CD4-positive, alpha-beta T cell treated with Interleukin-17A for 4 hours (primary cell): ENCODE results near the gene DUSP21.
"Not testable (repeated sequence)": the region's sequence is repeated elsewhere in the genome, so short reads cannot be mapped to it uniquely, and the experiment has no call there.

Experiments
- DNase-seq: peaks from one replicate; pipeline ENCODE4 v3.0.0-alpha.2; 2020; ENCODE audit warnings: mixed read lengths

DUSP21 gene

DNA sequence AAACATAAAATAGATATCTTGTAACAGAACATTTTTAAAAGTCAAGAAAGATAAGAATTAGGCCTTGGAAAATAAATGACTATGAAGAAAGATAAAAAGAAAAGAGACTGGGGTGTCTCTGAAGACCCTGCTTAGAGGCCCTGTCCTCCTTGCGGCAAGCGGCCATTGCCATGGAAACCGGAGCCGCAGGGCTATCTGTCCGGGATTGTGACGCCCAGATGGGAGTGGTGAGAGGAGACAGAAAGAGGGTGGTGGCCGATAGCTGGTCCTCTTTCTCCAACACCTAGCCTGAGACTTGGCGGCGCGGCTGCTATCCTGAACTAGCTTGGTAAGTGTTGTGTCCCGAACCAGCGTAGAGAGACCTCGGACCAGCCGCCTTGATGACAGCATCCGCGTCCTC lies at the start of gene DUSP21:
Gene DUSP21 (plus strand): TSS at position 269 of the 400 bp plus-strand sequence. CDS start 112 bp downstream, at position 381.
- no peak for DNase-seq

DNA sequence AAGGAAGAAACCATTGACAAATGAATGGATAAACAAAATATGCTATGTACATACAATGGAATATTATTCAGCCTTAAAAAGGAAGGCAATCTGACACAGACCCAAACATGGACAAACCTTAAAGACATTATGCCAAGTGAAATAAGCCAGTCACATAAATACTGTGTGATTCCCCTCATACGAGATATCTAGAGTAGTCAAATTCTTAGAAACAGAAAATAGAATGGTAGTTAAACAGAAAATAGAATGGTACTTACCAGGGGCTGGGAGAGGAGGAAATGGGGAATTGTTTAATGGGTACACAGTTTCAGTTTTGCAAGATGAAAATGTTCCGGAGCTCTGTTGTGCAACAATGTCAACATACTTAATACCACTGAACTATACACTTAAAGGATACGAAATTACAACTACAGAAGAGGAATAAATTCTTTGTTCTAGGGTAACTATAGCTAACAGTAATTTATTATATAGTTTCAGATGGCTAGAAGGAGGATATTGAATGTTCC lies 47.8 kb upstream of the DUSP21 start:
- no peak for DNase-seq

DNA sequence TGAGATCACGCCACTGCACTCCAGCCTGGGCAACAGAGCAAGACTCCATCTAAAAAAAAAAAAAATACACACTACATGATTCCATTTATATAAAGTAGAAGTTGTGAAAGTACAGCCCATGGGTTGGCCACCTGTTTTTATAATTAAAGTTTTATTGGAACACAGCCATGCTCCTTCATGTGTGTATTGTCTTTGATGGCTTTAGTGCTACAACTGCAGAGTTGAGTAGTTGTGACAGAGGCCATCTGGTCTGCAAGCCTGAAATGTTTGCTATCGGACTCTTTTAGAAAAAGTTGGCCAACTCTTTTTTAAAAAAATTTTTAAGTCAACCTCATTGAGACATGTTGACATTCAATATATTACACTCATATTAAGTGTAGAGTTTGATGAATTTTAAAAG lies 41.2 kb upstream of the DUSP21 start:
- no peak for DNase-seq

DNA sequence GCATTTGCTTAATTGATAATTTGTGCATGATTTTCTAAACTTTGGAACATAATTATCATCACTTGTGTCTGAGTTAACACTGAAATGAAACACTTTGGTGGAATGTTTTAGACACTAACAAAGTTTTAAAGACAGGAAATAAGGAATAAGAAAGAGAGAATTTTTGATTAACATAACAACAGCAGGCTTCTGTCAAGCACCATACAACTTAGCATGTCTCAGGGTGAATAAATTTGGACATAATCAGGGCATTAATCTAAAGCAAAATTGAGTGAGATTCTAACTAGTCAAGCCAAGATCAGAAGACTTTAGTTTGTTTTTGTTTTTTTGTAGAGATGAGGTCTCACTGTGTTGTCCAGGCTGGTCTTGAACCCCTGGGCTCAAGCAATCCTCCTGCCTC lies 28.1 kb upstream of the DUSP21 start:
- no peak for DNase-seq

DNA sequence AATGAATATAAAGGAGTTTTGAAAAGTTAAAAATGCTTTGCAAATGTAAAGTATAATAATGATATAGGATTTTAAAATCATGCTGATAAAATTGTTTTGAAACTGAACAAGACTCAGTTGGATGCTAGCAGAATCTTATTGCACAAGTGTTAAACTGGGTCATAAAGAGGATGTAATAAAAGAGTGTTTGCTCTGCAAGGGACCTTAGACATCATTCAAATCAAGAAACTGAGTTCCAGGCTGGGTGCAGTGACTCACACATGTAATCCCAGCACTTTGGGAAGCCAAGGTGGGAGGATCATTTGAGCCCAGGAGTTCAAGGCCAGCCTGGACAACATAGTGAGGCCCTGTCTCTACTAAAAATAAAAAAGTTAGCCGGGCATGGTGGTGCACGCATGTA lies 27.5 kb upstream of the DUSP21 start:
- DNase-seq, result no peak

DNA sequence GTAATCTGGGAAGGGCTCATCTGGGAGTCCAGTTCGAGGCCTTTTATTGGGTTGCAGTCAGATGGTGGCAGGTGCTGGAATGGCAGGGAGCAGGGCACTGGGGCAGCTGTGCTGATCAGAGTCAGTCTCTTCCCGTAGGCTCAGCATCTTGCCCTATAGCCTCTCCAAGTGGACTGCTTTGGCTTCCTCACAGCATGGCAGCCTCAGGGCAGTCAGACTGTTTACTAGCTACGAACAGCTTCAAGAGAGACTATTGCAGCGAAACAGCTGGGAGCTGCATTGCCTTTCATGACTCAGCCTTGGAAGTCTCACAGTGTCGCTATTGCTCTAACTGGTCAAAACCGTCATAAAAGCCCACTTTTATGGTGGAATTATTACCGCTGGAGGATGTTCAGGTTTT lies 26.8 kb upstream of the DUSP21 start:
- no peak for DNase-seq

DNA sequence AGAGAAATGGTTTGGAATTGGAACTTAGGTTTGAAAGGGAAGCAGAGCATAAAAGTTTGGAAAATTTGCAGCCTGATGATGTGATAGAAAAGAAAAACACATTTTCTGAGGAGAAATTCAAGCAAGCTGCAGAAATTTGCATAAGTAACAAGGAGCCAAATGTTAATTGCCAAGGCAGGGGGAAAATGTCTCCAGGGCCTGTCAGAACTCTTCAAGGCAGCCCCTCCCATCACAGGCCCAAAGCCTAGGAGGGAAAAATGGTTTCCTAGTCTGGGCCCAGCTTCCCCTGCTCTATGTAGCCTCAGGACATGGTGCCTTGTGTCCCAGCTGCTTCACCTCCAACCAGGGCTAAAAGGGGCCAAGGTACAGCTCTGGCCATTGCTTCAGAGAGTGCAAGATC lies 21.2 kb upstream of the DUSP21 start:
- no peak for DNase-seq

DNA sequence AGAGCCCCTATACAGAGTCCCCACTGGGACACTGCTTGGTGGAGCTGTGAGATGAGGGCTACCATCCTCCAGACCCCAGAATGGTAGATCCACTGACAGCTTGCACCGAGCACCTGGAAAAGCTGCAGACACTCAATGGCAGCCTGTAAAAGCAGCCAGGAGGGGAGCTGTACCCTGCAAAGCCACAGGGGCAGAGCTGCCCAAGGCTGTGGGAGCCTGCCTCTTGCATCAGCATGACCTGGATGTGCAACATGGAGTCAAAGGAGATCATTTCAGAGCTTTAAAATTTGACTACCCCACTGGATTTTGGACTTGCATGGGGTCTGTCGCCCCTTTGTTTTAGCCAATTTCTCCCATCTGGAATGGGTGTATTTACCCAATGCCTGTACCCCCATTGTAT lies 20.6 kb upstream of the DUSP21 start:
- DNase-seq, result not testable (repeated sequence)

DNA sequence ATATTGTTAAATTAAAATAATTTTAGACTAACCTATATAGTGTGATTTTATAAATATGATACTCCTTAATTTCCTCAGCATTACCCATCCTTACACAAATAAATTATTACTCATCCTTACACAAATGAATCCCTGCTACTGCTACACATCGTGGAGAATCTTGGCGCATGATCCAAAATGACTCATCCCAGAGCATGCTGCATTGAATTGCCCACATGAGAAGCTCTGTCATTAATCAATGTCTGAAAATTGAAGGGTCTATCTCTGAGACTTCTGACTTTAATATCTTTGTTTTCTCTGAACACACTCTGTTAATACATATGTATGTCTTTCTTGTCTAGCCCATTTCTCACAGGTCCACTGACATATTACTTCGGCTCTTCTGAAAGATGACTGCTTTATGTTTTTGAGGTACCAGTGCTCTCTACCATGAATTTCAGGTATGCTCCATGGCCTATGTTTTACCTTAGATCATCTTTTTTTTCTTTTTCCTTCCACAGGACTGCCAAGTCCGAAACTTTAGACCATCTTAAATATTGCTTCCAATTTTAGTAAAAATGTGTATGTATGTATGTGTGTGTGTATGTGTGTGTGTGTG lies 15.7 kb upstream of the DUSP21 start:
- no peak for DNase-seq

DNA sequence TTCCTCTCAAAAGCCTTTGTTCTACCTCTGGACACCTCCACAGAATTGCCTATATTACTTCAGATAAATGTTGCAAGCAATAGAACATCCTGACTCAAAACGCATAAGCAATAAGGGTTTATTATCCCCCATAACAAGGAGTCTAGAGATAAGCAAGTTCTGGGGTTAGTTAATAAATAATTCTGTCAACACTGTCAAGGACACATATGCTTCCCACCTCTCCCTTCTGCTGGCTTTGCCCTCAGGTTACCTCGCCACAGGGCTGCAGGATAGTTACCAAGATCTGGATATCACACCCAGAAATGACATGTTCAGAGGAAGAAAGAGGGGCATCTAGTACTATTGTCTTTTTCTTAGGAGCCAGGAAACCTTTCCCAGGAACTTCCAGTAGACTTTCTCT lies 14.0 kb upstream of the DUSP21 start:
- no peak for DNase-seq

DNA sequence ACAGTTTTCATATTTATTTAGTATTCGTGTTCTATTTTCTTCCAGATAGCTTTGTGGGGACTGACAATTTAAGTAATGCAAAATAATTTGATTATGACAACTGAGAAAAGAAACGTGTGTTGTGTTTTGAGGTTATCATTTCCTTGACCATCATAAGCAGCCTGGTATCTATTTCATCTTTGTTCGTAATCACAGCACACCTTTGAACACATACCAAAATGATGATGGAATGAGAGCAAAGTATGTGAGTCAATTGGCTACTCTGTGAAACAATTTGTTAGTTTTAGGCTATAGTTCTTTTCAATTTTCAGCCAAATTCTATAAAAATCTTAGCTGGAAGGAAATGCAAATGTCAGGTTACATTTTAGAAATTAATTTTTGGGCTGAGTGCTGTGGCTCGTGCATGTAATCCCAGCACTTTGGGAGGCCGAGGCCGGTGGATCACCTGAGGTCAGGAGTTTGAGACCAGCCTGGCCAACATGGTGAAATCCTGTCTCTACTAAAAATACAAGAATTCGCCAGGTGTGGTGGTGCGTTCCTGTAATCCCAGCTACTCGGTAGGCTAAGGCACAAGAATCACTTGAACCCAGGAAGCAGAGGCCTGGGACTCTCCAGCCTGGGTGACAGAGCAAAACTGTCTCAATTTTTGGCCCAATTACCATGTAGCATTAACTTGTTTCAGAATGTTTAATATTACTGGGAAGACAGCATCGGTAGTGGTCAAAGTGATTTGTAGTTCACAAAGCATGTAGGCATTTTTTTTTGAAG lies 1.1 kb upstream of the DUSP21 start:
- DNase-seq, result no peak

DNA sequence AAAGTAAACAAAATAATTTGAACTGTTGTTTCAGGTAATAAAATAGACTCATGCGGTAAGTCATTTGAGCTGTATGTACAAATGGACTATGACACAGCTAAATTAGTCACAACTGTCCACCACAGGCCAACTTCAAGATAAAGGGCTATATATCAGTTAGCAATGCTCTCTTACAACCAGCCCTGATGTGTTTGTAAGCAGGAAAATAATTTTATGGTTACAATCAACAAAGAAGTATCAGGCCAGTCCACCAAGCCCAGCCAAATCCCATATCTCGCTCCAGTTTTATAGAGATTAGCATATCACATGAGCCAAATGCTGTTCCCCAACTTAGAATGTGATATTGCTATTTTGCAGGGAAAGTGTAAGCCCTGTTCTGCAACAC lies 511 bp upstream of the DUSP21 start:
- no peak for DNase-seq

DNA sequence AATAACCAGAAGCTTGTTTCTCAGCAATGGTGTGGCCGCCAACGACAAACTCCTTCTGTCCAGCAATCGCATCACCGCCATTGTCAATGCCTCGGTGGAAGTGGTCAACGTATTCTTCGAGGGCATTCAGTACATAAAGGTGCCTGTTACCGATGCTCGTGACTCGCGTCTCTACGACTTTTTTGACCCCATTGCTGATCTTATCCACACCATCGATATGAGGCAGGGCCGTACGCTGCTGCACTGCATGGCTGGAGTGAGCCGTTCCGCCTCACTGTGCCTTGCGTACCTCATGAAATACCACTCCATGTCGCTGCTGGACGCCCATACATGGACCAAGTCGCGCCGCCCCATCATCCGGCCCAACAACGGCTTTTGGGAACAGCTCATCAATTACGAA lies 383 bp downstream of the DUSP21 start:
- no peak for DNase-seq

DNA sequence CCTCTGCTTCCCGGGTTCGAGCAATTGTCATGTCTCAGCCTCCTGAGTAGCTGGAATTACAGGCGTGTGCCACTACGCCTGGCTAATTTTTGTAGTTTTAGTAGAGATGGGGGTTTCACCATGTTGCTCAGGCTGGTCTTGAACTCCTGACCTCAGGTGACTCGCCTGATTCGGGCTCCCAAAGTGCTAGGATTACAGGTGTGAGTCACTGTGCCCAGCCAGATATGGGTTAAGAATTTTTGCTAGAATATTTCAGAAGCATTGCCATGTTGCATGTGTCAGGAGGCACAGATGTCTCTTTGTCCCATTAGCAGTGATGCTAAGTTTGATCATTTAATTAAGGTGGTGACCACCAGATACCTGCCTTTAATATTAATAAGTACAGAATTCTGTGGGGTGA lies 7.1 kb downstream of the DUSP21 start:
- not testable (repeated sequence) for DNase-seq

DNA sequence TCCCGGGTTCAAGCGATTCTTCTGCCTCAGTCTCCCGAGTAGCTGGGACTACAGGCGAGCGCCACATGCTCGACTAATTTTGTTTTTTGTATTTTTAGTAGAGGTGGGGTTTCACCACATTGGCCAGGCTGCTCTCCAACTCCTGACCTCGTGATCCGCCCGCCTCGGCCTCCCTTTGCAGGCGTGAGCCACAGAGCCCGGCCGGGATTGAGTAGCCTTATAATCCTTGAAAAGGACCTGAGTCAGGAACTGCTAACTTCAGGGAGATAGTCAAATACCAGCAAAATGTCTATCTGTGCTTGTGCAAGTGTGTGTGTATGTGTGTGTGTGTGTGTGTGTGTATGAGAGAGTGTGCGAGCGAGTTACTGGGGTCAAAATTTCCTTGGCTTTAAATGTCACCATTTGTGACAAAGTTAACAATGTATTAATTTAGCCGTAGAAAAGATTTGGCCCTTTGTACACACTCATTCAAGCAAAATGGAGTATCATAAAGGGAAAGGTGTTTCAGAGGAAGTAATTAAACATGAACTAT lies 27.4 kb downstream of the DUSP21 start:
- no peak for DNase-seq

DNA sequence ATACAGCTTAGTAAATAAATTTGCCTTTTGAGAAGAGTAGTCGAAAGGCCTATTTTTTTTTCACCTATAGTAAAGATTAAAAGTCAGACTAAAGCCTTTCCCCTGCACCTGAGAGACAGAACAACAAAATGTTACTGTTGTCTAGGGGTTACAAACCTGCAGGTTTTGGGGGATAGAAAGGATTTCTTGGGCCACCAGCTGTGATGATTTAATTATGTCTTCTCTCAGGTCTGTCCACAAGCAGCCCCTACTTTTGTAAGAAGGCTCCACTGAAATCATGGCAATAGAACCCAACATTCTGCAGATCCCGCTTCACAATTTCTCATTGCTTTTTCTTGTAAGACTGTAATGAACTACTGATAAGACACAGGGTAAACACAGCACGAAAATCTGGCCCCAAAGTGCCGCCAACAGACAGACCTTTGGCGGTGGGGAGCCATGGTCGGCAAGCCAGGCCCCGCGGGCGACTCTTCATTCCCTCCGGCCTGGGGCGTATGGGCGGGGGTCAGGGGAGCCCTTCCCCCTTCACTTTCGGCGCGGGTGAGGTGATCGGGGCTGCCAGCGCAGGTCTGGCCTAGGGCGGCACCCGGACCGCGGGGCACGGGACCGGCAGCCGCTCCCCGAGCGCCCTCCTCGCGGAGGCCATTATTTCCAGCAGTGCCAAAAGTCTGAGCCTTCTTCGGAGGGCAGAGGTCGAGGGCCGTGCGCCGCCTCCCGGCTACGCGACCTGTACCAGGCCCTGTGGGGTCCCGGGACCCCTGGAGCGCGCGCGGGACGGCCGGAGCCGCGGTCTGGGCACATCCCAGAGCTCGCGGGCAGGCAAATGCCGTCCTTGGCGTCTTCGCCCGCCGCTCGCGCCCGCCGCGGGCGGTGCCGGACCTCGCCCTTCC lies 28.4 kb downstream of the DUSP21 start:
- DNase-seq, result no peak

DNA sequence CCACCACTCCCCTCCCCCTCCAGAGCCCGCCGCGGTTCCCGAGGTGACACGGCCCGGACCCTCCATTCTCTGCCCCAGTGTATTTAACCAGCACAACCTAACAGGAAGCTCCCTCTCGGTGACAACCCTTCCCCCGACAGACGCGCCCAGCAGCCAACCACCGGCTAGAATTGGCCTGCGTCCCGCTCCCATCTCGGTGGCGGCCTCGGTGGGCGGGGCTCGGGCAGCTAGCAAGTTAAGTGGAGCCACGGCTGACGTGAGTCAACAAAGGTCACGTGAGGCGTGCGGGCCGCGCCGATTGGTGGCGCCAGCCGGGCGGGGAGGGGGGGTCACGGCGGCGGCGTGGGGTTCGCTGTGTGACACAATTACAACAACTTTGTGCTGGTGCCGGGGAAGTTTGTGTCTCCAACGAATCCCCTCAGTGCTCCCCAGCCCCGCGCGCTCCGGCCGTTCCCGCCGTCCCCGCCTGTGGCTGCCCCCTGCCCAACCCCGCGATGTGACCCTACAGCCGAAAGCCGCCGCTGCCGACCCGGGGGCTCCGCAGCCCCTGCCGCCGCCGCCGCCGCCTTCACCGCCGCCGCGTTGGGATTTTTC lies 29.1 kb downstream of the DUSP21 start, which contains the start of gene KDM6A:
Gene KDM6A (plus strand): TSS at position 368 of the 594 bp plus-strand sequence. CDS start 364 bp downstream, outside the sequence.
- DNase-seq, result peak; percentile 100

DNA sequence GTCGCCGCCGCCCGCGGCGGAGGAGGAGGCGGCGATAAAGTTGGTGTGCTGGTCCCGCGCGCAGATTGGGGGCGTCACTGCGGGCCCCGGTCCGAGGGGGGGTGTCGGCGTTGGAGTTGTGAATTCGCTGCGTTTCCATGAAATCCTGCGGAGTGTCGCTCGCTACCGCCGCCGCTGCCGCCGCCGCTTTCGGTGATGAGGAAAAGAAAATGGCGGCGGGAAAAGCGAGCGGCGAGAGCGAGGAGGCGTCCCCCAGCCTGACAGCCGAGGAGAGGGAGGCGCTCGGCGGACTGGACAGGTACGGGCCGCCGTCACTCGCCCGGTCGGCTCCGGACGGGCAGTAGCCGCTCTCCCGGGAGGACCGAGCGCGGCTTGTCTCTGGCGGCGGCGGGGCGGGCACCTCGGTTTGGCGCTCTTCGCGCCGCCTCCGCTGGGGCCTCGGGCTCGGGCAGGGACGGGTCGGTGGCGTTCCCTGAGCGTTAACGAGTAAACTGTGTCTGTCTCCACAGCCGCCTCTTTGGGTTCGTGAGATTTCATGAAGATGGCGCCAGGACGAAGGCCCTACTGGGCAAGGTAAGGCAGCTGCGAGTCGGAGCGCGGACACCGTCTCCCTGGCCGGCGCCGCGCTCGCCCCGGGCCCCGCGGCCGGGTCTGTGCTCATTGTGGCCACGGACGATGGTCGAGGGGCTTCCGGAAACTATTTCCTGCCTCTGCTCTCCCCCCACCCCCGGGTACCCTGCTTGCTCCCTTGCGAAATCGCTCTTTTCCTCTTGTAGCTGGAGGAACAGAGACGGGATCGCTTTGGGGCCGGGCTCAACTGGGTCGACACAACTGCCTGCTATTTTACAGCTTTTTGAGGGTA lies 29.8 kb downstream of the DUSP21 start:
- peak; percentile 69 for DNase-seq

DNA sequence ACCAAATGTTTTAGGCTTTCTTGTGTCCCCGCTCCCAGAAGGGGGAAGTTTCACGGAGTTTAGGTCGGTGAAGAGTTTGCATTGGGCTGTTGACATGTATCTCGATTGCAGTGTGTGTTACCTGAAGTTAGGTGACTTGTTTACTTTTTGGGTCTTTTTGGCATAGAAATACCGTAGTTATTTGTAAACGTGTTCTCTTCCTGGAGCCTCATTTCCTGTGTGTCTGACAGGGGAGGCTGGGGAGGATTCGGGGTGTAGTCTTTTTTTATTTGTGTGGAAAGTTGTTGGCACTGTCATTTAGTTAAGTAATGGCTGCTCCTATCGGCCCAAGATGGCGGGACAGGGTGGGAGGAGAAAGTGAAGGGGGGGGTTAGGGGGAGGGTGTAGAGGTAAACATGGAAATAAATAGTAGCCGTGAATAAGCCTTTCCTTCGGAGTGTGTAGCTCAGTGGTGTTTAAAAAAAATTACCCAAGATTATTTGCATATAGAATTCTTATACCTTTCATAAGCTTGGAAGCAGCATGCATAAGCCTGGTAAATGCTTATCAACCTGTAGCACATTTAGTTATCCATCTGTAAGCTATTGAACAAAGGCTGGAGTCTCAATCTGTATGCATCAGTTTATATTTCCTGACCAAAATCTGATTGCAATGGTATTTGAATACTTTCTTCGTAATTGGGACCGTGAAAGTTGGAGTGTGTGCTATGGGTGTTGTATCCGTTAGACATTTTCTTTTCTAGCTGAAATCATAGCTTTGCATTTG lies 30.8 kb downstream of the DUSP21 start:
- DNase-seq, result peak; percentile 60

DNA sequence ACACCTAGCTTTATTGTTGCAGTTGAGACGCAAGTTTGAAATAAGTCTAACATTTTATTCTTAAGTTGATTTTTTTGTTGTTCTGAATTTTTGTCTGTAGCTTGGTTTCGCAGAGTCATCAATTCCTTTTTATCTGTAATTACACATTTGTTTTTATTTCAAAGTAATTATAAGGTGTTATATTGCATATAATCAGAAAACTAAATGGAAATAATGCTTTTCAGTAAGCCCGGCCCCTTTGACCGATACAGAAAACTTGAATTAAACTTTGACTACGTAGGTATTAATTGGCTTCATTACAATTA lies 31.3 kb downstream of the DUSP21 start:
- no peak for DNase-seq

DNA sequence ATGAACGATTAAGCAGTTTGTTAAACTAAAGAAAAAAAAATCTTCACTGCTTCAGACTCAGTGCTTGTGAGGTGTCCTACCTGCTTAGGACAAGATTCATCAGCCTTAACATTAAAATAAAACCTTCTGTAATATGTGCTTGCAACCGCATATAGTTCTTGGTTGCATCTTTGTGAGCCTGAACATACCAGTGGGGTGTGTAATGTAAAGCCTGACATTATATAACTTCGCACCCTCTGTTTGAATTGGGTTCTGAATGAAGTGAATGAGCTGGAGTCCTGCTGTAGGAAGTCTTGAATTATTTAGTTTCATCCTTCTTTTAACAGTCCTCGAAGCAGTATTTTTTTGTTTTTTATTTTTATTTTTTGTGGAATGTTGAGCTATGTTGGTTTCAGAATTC lies 32.3 kb downstream of the DUSP21 start:
- DNase-seq, result no peak
